CD14-positive monocyte (primary cell): ENCODE results near the gene UBXN4. TPM values are rescaled to one million over a fixed set of nuclear protein-coding genes. Genes with fewer than 3 reads are reported as not detected.

Experiments
- DNase-seq, 3 donors: peaks; one replicate each; pipeline ENCODE4 v3.0.0-alpha.2; 2011 to 2022
- H2AFZ ChIP-seq: 2 replicates; pipeline ENCODE4 v1.6.0; 2012; ENCODE audit warnings: mild to moderate bottlenecking, low read depth, low read length, inconsistent platforms; ENCODE audit not compliant: insufficient read depth, poor library complexity, severe bottlenecking
- H3K27ac ChIP-seq, 2 donors: 1 replicate in 1 of 2; 2 replicates in 1 of 2; pipeline ENCODE4 v1.5.1; 2012 to 2013; ENCODE audit warnings: low read length in 2 of 2, control low read depth in 1 of 2, inconsistent platforms in 1 of 2, low read depth in 1 of 2, mild to moderate bottlenecking in 1 of 2
- H3K27me3 ChIP-seq, 2 donors: one replicate each; pipeline versions ENCODE4 v1.6.0 to v1.6.1; 2011 to 2013; ENCODE audit warnings: low read length in 2 of 2; ENCODE audit not compliant: control insufficient read depth in 2 of 2, insufficient read depth in 2 of 2
- H3K36me3 ChIP-seq, 2 donors: replicated peaks in 1 of 2; 1 replicate in 1 of 2; 2 replicates in 1 of 2; pipeline versions ENCODE4 v1.5.1 to v1.6.1; 2012 to 2013; ENCODE audit warnings: low read length in 2 of 2, control low read depth in 1 of 2, inconsistent platforms in 1 of 2, mild to moderate bottlenecking in 1 of 2; ENCODE audit not compliant: insufficient read depth in 2 of 2, control insufficient read depth in 1 of 2
- H3K4me1 ChIP-seq, 2 donors: 1 replicate in 1 of 2; 2 replicates in 1 of 2; pipeline versions ENCODE4 v1.5.1 to v1.6.1; 2012 to 2013; ENCODE audit warnings: low read length in 2 of 2, control low read depth in 1 of 2, inconsistent platforms in 1 of 2, mild to moderate bottlenecking in 1 of 2, moderate library complexity in 1 of 2; ENCODE audit not compliant: insufficient read depth in 2 of 2, control insufficient read depth in 1 of 2
- H3K4me2 ChIP-seq: replicated peaks from 2 replicates; pipeline ENCODE3; 2012; ENCODE audit warnings: low read length, moderate library complexity, mild to moderate bottlenecking; ENCODE audit not compliant: poor library complexity, severe bottlenecking; ENCODE audit errors: extremely low read depth
- H3K4me3 ChIP-seq, 3 experiments: fragments of 200-600 bp in 1 of 3; sonication (generic) in 1 of 3; replicated peaks in 1 of 3; 1 replicate in 2 of 3; 2 replicates in 1 of 3; pipeline ENCODE4 v1.5.1; 2011 to 2013; ENCODE audit warnings: low read length in 3 of 3, mild to moderate bottlenecking in 3 of 3, control low read depth in 2 of 3, low read depth in 2 of 3, inconsistent platforms in 1 of 3, moderate library complexity in 1 of 3
- H3K79me2 ChIP-seq: 2 replicates; pipeline ENCODE4 v1.6.0; 2012; ENCODE audit warnings: mild to moderate bottlenecking, control low read depth, inconsistent platforms, low read length, moderate library complexity; ENCODE audit not compliant: insufficient read depth
- H3K9ac ChIP-seq: 2 replicates; pipeline ENCODE4 v1.6.0; 2017; ENCODE audit warnings: low read length, mild to moderate bottlenecking; ENCODE audit not compliant: insufficient read depth, poor library complexity, severe bottlenecking
- H3K9me3 ChIP-seq, 2 donors: replicated peaks in 1 of 2; 1 replicate in 1 of 2; 2 replicates in 1 of 2; pipeline versions ENCODE4 v1.5.1 to v1.6.1; 2012 to 2013; ENCODE audit warnings: low read length in 2 of 2, control low read depth in 1 of 2; ENCODE audit not compliant: control insufficient read depth in 1 of 2, insufficient read depth in 1 of 2
- H4K20me1 ChIP-seq: 2 replicates; pipeline ENCODE4 v1.6.0; 2012; ENCODE audit warnings: mild to moderate bottlenecking, low read length, control low read depth, moderate library complexity; ENCODE audit not compliant: insufficient read depth
- H3K27ac Mint-ChIP-seq, 7 donors: one replicate each; pipeline ENCODE4 v1.8.0; 2020; ENCODE audit warnings: mild to moderate bottlenecking in 7 of 7, mixed read lengths in 7 of 7, moderate library complexity in 6 of 7, inconsistent platforms in 2 of 7
- H3K27me3 Mint-ChIP-seq, 3 donors: one replicate each; pipeline ENCODE4 v1.8.0; 2021 to 2022; ENCODE audit warnings: low read depth in 3 of 3, mild to moderate bottlenecking in 3 of 3, mixed read lengths in 3 of 3, moderate library complexity in 3 of 3, inconsistent platforms in 1 of 3
- H3K36me3 Mint-ChIP-seq, 2 donors: one replicate each; pipeline ENCODE4 v1.8.0; 2020; ENCODE audit warnings: mixed read lengths in 2 of 2, inconsistent platforms in 1 of 2, mild to moderate bottlenecking in 1 of 2
- H3K4me1 Mint-ChIP-seq: one replicate; pipeline ENCODE4 v1.8.0; 2020; ENCODE audit warnings: mild to moderate bottlenecking, mixed read lengths
- H3K4me3 Mint-ChIP-seq, 2 donors: one replicate each; pipeline ENCODE4 v1.8.0; 2020; ENCODE audit warnings: mild to moderate bottlenecking in 2 of 2, mixed read lengths in 2 of 2, moderate library complexity in 1 of 2
- H3K9me3 Mint-ChIP-seq, 7 donors: one replicate each; pipeline ENCODE4 v1.8.0; 2020 to 2022; ENCODE audit warnings: mixed read lengths in 7 of 7, mild to moderate bottlenecking in 6 of 7, moderate library complexity in 6 of 7, inconsistent platforms in 2 of 7
- WGBS: methylation state at CpG from one replicate; pipeline ENCODE4 v1.1.5; 2013; ENCODE audit warnings: missing lambda C conversion rate; ENCODE audit not compliant: insufficient coverage; 5-methylcytosine and 5-hydroxymethylcytosine counted together
- intact Hi-C, 2 donors: fragments of 100-400 bp; cut with micrococcal nuclease; formaldehyde crosslinking; loops; one replicate each; pipeline versions ENCODE4 v1.15.0 to v1.15.1; 2023
- polyA plus RNA-seq, 3 donors: library from polyadenylated mRNA; depleted of rRNA in 1 of 3; unstranded in 2 of 3; stranded (reverse) in 1 of 3; fragments of 300-500 nt in 2 of 3; fragments of >200 nt in 1 of 3; fragmentation: Illumina TruSeq in 2 of 3; gene quantifications; 1 replicate in 2 of 3; 2 replicates in 1 of 3; pipeline ENCODE4 v1.2.3, GENCODE V29; 2012 to 2021
- small RNA-seq: library from RNA; depleted of rRNA; stranded (forward); fragments of <200 nt; gene quantifications from one replicate; pipeline ENCODE3, GENCODE V24; 2012; ENCODE audit warnings: low read depth; ENCODE audit not compliant: insufficient read length
- TF ChIP-seq, protein P1 (sequence below): fragments of 200-600 bp; IDR thresholded peaks from one replicate; pipeline ENCODE4 v1.8.0; 2022; ENCODE audit warnings: antibody characterized with exemption, mild to moderate bottlenecking

The UBXN4 gene
- polyA plus RNA-seq, 3 donors = 53.8 to 107 (median 74.2) TPM

DNA sequence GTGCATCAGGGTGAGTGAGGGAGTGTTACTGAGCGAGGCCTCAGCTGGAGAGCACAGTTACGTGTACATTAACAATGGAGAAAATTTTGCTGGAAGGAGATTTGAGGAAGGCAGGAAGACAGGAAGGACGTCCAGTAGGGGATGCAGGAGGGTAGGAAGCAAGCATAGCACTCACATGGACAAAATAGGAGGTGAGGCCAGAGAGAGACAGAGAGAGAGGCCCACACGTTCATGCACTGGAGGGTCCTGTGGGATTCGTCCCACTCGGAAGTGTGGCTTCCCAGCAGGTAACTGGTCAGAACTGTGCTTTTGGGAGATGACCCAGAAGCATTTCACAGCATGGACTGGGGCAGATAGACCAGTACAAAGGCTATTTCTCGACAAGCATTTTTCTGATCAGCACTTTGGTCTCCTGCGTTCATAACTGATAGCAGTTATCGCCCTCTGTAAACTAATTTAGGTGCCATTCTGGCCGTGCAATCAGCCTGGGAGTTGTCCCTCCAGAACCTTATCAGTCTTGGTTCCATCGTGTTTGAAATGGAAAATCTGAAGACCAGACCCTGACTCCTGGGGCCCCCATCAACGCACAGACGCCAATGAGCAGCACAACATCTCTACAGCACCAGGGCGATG lies 89.6 kb downstream of the UBXN4 start:
- Mint-ChIP-seq H3K36me3 (peaks cover 0 to under 1% of the 10 kb centered on the region in 2 donors), H3K4me3 (no peak overlapping the region), H3K27ac (no peak overlapping the region), H3K9me3 (no peaks in the 10 kb centered on the region), H3K4me1 (peaks cover 2% of the 10 kb centered on the region), H3K27me3 (peaks cover 0 to 3% (median 0%) of the 10 kb centered on the region in 3 donors)
- Histone ChIP-seq H4K20me1 (no peaks in the 10 kb centered on the region), H3K9ac (no peak overlapping the region), H3K79me2 (no peaks in the 10 kb centered on the region), H3K9me3 (no peaks in the 10 kb centered on the region), H3K27me3 (no peaks in the 10 kb centered on the region), H3K27ac (no peak overlapping the region), H2AFZ (no peak overlapping the region), H3K4me3 (no peak overlapping the region), H3K36me3 (no peaks in the 10 kb centered on the region), H3K4me2 (no peak overlapping the region), H3K4me1 (no peaks in the 10 kb centered on the region)
- intact Hi-C loops = no loop called here
- TF ChIP-seq, protein P1, sequence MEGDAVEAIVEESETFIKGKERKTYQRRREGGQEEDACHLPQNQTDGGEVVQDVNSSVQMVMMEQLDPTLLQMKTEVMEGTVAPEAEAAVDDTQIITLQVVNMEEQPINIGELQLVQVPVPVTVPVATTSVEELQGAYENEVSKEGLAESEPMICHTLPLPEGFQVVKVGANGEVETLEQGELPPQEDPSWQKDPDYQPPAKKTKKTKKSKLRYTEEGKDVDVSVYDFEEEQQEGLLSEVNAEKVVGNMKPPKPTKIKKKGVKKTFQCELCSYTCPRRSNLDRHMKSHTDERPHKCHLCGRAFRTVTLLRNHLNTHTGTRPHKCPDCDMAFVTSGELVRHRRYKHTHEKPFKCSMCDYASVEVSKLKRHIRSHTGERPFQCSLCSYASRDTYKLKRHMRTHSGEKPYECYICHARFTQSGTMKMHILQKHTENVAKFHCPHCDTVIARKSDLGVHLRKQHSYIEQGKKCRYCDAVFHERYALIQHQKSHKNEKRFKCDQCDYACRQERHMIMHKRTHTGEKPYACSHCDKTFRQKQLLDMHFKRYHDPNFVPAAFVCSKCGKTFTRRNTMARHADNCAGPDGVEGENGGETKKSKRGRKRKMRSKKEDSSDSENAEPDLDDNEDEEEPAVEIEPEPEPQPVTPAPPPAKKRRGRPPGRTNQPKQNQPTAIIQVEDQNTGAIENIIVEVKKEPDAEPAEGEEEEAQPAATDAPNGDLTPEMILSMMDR = no peak
- DNase-seq = no peak
- 90% methylated on average over 14 of the region's 14 CpGs for WGBS

DNA sequence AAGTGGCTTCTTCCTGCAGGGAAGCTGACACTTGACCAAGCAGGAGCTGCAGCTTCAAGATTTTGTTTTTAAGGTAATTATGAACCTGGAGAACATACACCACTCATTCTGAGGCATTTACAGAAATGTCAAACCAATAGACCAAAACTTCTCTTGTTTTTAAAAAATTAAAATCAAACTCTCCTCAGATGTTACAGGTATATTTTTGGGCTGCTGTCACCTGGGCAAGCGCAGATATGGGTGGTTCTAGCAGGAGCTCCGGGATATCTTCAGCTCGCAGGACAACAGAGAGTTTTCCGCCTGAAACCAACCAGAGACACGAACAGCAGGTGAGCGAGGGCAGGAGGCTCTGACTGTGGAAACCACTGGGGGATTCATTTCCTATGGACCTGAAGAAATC lies 91.2 kb downstream of the UBXN4 start:
- H3K27me3 Mint-ChIP-seq = peaks cover 0 to 3% (median 0%) of the 10 kb centered on the region in 3 donors
- H2AFZ ChIP-seq = no peak overlapping the region
- peak overlapping the region in 2 of 7 donors; percentile 63 to 70 for H3K27ac Mint-ChIP-seq
- no peak overlapping the region for H3K9ac ChIP-seq
- intact Hi-C loops = no loop called here
- H3K4me1 Mint-ChIP-seq = peaks cover 2% of the 10 kb centered on the region
- H3K4me2 ChIP-seq = no peak overlapping the region
- H3K27me3 ChIP-seq = no peaks in the 10 kb centered on the region
- no peaks in the 10 kb centered on the region for H3K79me2 ChIP-seq
- TF ChIP-seq, protein P1 = no peak
- H3K36me3 Mint-ChIP-seq = peaks cover 2 to 6% of the 10 kb centered on the region in 2 donors
- H3K9me3 Mint-ChIP-seq = no peaks in the 10 kb centered on the region
- 100% methylated on average over 4 of the region's 6 CpGs for WGBS
- H3K9me3 ChIP-seq = no peaks in the 10 kb centered on the region
- no peak for DNase-seq
- no peak overlapping the region for H3K4me3 Mint-ChIP-seq
- no peak overlapping the region for H3K4me3 ChIP-seq
- H3K36me3 ChIP-seq = no peaks in the 10 kb centered on the region
- no peak overlapping the region for H3K27ac ChIP-seq
- no peaks in the 10 kb centered on the region for H3K4me1 ChIP-seq
- no peaks in the 10 kb centered on the region for H4K20me1 ChIP-seq

Small RNAs within 50 kb of the gene (small RNA-seq; reads per million reads assigned to genes)
- gene RF00019 = not detected

Other genes with a start within 250 kb of the UBXN4 start
- 1 to 10 TPM in 1 of 3 donors, under 1 TPM in 2; 0.47 to 3.5 (median 0.64) TPM for gene ZRANB3, start 210.6 kb upstream of the UBXN4 start, polyA plus RNA-seq
- gene R3HDM1, start 210.4 kb upstream of the UBXN4 start, polyA plus RNA-seq = 10 to 100 TPM in 2 of 3 donors, 1 to 10 TPM in 1; 5.4 to 24.5 (median 13.1) TPM
- not detected for gene LCT, start 95.3 kb downstream of the UBXN4 start, polyA plus RNA-seq
- 1 to 10 TPM; 1.3 to 2.2 (median 1.7) TPM for gene MCM6, start 134.6 kb downstream of the UBXN4 start, polyA plus RNA-seq
- gene DARS1, start 243.8 kb downstream of the UBXN4 start, polyA plus RNA-seq = 10 to 100 TPM; 24.4 to 53.0 (median 46.2) TPM